GM19193 (cell line): ENCODE data around the gene HDGFL3.

Experiments used
- POLR2A ChIP-seq: IDR thresholded peaks from 4 replicates; pipeline ENCODE4 v1.6.1; 2011; ENCODE audit not compliant: insufficient read depth, insufficient read length; ENCODE audit errors: extremely low read depth

Gene HDGFL3

DNA sequence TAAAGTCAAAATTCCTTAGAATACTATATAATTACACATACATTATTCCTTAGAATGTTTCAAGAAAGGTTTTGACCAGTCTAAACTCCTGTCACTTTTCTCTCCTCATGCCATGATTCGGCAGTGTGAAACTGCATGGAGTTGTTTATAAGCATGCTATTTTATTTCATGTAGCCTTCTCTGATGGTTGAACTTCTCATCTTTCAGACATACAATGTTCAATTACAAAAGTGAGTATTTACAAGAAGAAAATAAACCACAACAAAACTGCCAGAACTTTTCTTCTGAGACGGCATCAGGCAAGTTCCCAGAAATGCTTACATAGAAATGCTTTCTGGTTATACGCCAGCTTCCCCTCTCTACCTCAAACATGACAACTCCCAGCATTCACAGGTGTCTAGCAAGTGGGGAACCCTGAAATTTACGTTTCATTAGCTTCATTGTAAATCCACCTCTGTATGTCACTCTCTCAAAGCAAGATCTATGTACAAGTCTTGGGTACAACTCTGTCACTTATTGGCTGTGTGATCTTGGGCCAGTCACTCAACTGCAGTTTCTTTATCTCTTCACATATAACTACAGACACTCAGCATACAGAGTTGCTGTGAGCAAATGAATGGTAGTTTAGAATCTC, 42.7 kb downstream of the HDGFL3 start:
- TF ChIP-seq POLR2A = no peak

DNA sequence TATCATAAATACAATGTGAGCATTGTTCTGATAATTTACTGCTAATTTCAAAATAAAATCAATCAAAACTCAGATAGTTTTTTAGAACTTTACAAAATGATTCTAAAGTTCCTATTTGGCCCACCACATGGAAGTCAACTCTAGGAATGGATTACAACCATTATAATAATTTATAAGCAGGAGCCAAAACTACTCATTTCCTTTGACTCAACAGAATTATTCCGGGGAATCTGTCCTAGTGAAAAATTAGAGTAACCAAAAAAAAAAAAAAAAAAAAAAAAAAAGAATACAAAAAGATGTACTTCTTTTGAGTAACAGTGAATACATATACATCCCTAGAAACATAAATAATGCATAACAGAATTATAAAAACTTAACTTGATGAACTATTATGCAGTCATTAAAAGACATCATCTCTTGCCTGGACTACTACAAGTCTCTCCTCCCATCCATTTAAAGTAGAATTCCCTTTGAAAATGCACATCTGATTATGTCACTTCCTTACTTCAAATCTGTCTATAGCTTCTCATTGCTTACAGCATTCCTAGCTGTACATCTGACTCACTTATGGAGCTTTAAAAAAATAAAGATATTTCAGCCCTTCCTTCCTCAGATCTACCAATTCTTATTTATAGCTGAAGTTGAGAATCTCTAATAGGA, 43.4 kb downstream of the HDGFL3 start:
- TF ChIP-seq POLR2A = no peak

DNA sequence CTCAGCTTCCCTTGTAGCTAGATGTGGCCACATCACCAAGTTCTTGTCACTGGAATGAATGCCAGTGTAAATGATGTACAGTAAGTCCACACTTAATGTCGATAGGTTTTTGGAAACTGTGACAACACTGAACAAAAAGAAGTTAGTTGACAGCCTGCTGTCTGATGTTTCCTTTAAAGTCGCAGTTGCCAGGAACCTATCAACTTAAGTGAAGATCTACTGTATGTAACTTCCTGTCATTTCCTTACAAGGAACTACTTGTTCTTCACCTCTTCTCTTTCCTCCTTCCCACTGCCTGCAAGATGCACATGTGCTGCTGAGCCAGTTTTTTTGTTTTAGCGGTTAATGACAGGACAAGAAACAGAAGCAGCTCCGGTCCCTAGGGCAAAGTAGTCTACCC, 44.6 kb downstream of the HDGFL3 start:
- no peak for TF ChIP-seq POLR2A

DNA sequence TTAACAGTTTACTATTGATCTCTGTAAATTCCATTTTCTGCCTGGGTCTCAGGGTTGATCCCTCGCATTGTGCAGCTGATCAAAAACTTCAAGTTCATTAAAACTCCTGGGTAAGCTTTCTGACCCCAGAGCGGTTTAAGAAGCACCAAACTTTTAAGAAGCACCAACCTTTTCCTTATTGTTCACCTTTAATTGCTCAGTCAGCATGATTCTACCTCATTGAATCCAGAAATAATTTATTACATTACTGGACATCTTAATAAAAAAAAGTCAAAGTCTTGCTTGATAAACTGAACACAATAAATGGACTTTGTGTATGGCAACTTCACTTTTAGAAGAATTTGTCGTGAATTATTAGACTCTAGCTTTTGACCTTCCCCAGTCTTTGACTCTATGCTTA, 46.9 kb downstream of the HDGFL3 start:
- TF ChIP-seq POLR2A = no peak

DNA sequence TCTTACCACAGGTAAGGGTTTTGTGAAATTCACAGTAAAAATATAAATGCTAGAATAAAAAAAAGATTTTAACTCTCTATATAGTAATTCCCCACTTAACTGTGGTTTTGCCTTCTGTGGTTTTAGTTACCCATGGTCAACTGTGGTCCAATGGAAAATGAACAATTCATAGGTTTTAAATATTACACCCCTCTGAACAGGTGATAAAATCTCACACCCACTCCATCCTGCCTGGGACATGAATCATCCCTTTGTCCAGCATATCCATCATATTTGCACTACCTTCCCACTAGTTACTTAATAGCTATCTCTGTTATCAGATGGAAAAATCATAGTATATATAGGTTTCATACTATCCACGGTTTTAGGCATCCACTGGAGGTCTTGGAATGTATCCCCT, 49.2 kb downstream of the HDGFL3 start:
- no peak for TF ChIP-seq POLR2A

DNA sequence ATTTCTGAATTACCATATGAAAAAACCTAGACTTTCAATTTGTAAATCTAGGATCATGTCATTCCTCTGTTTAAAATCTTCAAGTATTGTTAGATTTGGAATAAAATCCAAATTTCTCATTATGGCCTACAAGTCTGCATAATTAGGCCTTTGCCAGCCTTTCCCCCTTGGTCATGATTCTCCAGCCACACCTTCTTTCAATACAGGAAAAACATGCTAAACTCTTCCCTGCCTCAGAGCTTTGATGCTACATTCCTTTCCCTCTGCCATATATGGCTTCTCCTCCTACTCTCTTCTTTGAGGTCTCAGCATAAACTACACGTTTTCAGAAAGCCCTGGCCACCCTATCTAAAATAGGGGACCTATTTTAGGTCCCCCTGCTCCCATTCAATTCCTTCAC, 51.7 kb downstream of the HDGFL3 start:
- TF ChIP-seq POLR2A = no peak

DNA sequence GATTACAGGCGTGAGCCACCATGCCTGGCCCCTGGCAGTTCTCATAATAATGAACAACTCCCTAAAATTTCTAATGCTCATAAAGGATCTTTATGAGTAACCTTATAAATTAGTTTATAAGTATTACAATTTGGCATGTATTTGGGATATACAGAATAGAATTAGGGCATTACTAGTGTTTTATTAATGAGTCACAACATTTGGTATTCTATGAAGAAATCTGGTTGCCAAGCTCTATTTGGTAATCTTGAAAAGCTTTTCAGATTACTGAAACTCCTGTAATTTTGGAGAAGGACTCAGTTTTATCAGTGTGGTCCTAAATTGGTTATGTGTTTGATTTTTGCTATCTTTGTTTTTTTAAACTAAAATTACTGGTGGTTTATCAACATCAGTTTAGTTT, 54.3 kb downstream of the HDGFL3 start:
- TF ChIP-seq POLR2A = no peak

DNA sequence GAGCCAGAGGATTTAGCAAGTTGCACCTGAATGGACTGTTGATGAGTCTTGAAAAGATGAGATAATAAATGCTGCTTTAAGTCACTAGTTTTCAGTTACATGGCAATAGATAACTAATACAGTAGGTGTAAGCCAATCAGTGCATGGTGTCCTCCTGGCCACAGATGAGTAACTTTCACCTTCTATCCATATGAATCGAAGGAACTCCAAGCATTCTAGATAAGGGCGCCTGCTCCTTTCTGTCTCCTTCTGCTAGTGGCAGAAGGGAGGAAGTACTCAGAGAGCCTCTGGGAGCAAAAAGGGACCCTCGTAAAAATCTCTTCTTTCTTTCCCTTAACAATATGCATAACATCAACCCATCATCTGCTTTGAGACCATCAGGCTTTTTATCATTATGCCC, 62.9 kb downstream of the HDGFL3 start:
- no peak for TF ChIP-seq POLR2A

DNA sequence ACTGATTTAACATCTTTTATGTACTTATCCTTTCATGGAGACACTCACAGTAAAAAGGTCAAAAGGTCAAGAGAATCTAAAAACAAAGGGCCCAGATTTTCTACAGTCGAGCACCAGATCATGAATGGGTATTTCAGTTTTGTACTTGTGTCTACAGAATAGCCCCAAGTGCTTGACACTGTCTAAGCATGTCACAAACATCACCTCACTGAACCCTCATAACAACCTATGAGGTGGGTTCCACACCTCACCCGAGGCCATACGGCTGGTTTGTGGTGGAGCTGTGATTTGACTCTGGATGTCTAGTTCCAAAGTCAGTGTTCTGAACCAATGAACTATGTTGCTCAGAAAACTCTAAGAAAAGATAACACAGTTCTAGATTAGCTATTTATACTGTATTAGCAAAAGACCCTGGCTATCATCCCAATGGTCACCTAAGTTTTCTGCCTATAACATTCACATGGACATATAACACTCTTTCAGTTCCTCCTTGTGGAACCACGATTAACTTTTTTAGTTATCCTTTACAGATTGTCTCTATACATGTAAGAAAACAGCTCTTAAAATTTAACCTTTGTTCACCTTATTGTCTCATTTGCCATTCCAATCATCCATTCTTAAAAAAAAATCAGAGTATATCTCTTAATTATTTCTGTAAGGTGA, 74.6 kb downstream of the HDGFL3 start:
- no peak for TF ChIP-seq POLR2A

DNA sequence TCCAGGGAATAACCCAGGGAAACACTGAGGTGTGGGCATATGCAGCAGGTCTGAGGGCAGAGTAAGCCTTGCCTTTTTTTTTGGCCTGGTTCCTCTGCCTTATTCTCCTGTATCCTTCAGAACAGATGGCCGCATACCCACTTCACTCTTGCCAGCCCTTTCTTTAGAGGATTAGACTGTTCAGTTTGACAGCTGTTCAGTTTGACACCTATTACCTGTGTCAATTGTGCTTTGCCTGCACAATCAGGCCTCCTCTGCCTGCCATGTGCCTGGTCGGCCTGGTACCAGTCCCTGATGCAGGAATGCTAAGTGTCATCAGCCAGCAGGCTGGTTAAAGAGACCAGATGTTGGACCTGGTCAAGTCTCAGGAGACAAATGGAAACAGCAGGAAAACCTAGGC, 77.8 kb downstream of the HDGFL3 start:
- TF ChIP-seq POLR2A = no peak

DNA sequence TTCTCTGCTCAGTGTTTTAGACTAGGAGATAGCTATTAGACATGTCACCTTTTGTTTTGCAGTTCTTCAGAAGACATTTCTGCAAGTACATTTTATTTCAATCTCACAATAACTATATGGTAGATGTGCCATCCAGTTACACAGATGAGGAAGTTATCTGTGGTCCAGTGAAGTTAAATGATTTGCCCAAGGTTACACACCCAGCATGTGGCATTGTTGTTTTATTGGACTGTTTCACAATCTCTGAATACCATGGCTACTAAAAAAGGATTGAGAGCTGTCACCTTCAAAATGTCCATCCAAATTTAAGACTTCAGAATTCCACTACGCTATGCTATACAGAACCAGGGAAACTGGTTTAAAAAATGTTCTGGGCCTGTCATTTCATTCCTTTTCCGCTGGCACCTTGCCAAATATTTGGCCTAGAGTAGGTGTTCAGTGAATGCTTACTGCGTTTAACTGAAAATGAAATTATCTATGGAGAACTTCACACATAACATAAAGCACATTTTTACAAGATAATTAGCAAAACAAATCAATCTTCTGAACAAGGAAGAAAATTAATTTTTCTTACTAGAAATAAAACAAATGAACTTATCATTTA, 80.0 kb downstream of the HDGFL3 start:
- TF ChIP-seq POLR2A = no peak

DNA sequence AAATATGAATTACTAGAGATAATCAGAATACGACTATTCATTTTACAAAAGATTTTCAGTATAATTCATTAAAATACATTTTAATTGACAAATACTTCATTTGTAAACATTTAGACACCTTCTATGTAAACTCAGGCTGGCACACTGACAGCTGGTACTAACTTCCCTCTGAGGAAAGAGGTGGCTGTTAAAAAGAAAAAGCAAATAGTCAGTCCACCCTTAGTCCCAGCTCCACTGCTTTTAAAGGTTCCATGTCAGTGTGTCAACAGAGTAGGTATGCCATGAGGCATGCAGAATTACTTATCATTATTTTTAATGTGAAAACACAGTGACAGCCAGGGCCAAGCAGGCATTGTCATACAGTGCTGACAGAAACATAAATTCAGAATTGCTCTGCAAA, 84.1 kb downstream of the HDGFL3 start:
- no peak for TF ChIP-seq POLR2A

DNA sequence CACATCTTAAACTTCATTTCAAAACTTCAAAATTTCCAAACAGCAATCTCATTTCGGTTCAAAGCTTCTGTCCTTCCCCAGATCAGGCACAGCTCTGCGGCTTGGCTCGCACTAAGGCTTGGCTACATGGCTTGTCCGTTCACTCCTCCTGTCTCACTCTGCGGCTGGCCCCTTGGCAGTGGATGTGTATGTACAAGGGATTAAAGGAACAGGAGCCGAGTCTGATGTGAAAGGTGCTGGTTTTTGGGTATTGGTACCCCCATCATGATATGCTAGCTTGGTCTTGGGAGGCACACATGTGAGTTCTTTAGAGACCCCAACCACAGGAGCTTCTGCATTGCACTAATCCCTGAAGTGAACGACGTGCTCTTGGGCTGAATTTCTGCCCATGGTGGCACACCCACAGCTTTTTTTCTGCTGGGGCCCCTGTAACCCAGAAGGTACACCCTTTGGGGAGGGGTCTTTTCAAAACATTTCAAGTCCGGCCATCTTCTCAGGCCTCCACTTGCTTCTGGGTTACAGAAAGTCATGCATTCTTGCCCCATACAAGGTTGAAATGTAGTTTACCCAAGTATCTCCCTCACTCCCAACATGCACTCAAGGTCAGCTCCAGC, 87.5 kb downstream of the HDGFL3 start:
- no peak for TF ChIP-seq POLR2A

DNA sequence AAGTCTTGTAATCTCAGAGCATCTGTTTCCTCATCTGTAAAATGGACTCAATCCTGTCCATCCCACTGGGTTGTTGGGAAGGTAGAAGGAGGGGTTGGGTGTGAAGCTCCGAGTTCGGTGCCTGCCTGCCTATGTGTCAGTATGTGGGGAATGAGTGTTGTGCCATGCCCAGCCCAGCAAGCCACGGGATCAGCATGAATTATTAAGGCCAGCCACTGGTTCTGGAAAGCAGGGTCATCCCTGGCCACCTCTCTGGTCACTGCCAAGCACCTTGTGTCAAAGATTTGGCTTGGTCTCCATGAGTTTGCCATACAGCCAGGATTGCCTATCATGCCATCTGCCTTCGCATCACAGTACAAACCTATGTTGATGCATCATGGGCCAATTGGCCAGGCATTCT, 88.7 kb downstream of the HDGFL3 start:
- no peak for TF ChIP-seq POLR2A

DNA sequence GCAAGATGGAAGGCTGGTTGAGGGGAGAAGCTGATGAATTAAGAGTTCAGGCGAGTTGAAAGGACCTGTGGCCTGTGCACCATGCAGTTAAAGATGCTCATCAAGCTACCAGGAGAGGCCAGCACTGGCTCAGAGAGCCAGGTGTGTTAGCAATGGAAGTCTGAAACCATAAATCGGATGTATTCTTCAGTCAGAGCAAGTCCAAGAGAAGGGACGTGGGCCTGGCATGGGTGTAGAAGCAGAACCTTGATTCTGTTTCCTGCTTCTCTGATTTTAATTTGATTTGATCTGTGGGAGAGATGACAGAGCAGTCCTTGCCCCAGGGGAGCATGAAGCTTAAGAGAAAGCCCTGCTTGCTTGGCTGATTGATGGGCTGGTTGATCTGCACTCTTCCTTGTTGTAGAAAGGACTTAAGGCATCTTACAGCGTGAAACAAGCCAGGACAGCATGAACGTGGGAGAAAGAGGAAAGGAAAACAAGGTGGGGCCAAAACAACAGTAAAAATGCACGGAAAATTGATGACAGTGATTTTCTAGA, 89.3 kb downstream of the HDGFL3 start:
- no peak for TF ChIP-seq POLR2A

DNA sequence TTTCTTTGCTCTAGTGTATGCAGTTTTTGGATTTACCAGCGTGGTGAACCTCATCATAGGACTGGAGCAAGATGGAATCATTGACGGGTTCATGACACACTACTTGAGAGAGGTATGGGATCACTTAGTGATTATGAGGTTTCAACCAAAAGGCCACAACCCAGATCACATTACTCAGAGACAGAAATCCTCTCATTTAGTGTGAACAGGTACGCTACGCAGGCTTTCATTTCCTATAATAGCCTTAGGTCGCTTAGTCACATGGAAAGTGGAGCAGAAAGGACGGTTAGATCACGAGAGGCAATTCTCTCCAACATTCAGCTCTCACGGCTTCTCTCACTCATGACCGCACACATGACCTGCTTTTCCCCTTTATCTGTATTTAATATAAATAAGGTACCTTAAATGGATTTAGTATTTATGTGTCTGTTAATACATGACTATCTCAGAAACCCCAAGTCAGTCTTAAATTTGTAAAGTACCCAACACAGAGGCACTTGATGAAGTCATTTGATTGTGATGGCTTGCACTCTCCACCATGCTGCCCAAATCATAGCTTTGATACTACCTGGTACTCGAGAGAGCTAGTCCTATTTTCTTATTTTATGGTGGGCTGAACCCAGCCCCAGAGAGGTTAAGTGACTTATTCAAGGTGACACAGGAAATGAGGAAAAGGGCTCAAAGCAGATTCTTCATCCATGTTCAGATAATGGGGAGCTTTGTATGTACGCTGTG, 91.6 kb downstream of the HDGFL3 start:
- TF ChIP-seq POLR2A = no peak
